Sigmoid colon (tissue), 7 donors: ENCODE measurements around the gene SLC38A8. TPM values are rescaled to one million over a fixed set of nuclear protein-coding genes. Genes with fewer than 3 reads are reported as not detected.

Experiments used
- DNase-seq: peaks from one replicate; pipeline ENCODE4 v3.0.0-alpha.2; 2019
- H3K27ac ChIP-seq, 4 donors: fragments of 200-600 bp; sonication (generic); one replicate each; pipeline ENCODE4 v1.5.1; 2016 to 2019; ENCODE audit warnings: mild to moderate bottlenecking in 1 of 4
- H3K27me3 ChIP-seq, 3 donors: fragments of 200-600 bp; sonication (generic); one replicate each; pipeline ENCODE4 v1.5.1; 2019; ENCODE audit warnings: mild to moderate bottlenecking in 1 of 3
- H3K36me3 ChIP-seq, 4 donors: fragments of 200-600 bp; sonication (generic); one replicate each; pipeline ENCODE4 v1.5.1; 2016 to 2019
- H3K4me1 ChIP-seq, 4 donors: fragments of 200-600 bp; sonication (generic); one replicate each; pipeline ENCODE4 v1.5.1; 2017 to 2019
- H3K4me3 ChIP-seq, 4 donors: fragments of 200-600 bp; sonication (generic); one replicate each; pipeline ENCODE4 v1.5.1; 2017 to 2019; ENCODE audit warnings: mild to moderate bottlenecking in 2 of 4, moderate library complexity in 1 of 4
- H3K9me3 ChIP-seq, 4 donors: fragments of 200-600 bp in 3 of 4; sonication (generic) in 3 of 4; one replicate each; pipeline versions ENCODE4 v1.5.1 to v1.6.1; 2013 to 2019
- CTCF ChIP-seq, 4 experiments: fragments of 450-650 bp in 3 of 4; fragments of 200-600 bp in 1 of 4; IDR thresholded peaks; one replicate each; pipeline ENCODE4 v1.5.1; 2016 to 2019; ENCODE audit warnings: antibody characterized with exemption in 4 of 4, mild to moderate bottlenecking in 3 of 4, moderate library complexity in 2 of 4
- EP300 ChIP-seq, 4 donors: sonication (generic); formaldehyde crosslinking; IDR thresholded peaks; one replicate each; pipeline ENCODE4 v1.6.1; 2017; ENCODE audit warnings: antibody characterized with exemption in 4 of 4
- POLR2A ChIP-seq, 2 donors: fragments of 450-650 bp; IDR thresholded peaks; one replicate each; pipeline ENCODE4 v1.6.1; 2016; ENCODE audit warnings: antibody characterized with exemption in 2 of 2, mild to moderate bottlenecking in 2 of 2, moderate library complexity in 2 of 2
- POLR2AphosphoS5 ChIP-seq, 4 donors: sonication (generic); formaldehyde crosslinking; IDR thresholded peaks; one replicate each; pipeline ENCODE4 v1.6.1; 2017; ENCODE audit warnings: antibody characterized with exemption in 4 of 4
- WGBS, 2 donors: extraction: QIAGEN DNeasy Blood & Tissue Kit; methylation state at CpG; one replicate each; pipeline ENCODE4 v1.1.7; 2013; 5-methylcytosine and 5-hydroxymethylcytosine counted together
- intact Hi-C: fragments of 100-400 bp; cut with DNase I; formaldehyde crosslinking; loops from one replicate; pipeline ENCODE4 v1.15.1; 2023
- polyA plus RNA-seq, 3 donors: library from polyadenylated mRNA; stranded (reverse); fragments of 200-250 nt; gene quantifications; one replicate each; pipeline ENCODE4 v1.2.3, GENCODE V29; 2013
- total RNA-seq, 4 donors: library from RNA; depleted of rRNA; stranded (reverse); fragments of >200 nt; gene quantifications; one replicate each; pipeline ENCODE4 v1.1.0, GENCODE V29; 2016
- donor health status: healthy with polysubstance abuse.
- donor health status: Bipolar disorder and iron deficiency.
- donor health status: healthy.

Gene SLC38A8
- total RNA-seq, result not detected
- polyA plus RNA-seq, result not detected

- peaks cover 0 to 9% (median 0%) of the 10 kb centered on the region in 3 donors for H3K27me3 ChIP-seq
- no peak for DNase-seq
- no peak for TF ChIP-seq CTCF (IDR thresholded peaks at IDR 0.05)
- no peak for TF ChIP-seq EP300 (IDR thresholded peaks at IDR 0.05)
- TF ChIP-seq POLR2AphosphoS5 (IDR thresholded peaks at IDR 0.05), result no peak
- TF ChIP-seq POLR2A (IDR thresholded peaks at IDR 0.05), result no peak
- intact Hi-C loops, result no loop called here
- H3K36me3 ChIP-seq, result no peaks in the 10 kb centered on the region
- H3K27ac ChIP-seq, result no peak within 1 kb of the TSS
- 49 to 63% methylated on average over 9 of the region's 9 CpGs for WGBS, 2 donors
- H3K4me3 ChIP-seq, result no peak within 1 kb of the TSS
- no peaks in the 10 kb centered on the region for H3K4me1 ChIP-seq
- no peaks in the 10 kb centered on the region for H3K9me3 ChIP-seq
These were observed at the start of gene SLC38A8 for GRCh38 chr16:84042308-84042878. Gene SLC38A8, minus strand, starts transcription at chr16:84042795. Its CDS starts 638 bp downstream, at chr16:84042157.

- intact Hi-C loops, result no loop called here
- no peak for DNase-seq
- no peaks in the 10 kb centered on the region for H3K9me3 ChIP-seq
- WGBS, 2 donors, result 86 to 90% methylated on average over 10 of the region's 10 CpGs
- no peak for TF ChIP-seq CTCF (IDR thresholded peaks at IDR 0.05)
- TF ChIP-seq POLR2A (IDR thresholded peaks at IDR 0.05), result no peak
- no peak for TF ChIP-seq POLR2AphosphoS5 (IDR thresholded peaks at IDR 0.05)
- no peaks in the 10 kb centered on the region for H3K4me1 ChIP-seq
- H3K36me3 ChIP-seq, result peaks cover 58 to 100% (median 66%) of the 10 kb centered on the region in 4 donors
- H3K4me3 ChIP-seq, result no peak overlapping the region
- H3K27ac ChIP-seq, result no peak overlapping the region
- H3K27me3 ChIP-seq, result no peaks in the 10 kb centered on the region
These were observed 48.9 kb upstream of the SLC38A8 start for GRCh38 chr16:84091460-84091859.

- no peak overlapping the region for H3K27ac ChIP-seq
- H3K36me3 ChIP-seq, result peaks cover 54 to 97% (median 70%) of the 10 kb centered on the region in 4 donors
- no peak for DNase-seq
- 89 to 93% methylated on average over 9 of the region's 9 CpGs for WGBS, 2 donors
- intact Hi-C loops, result no loop called here
- TF ChIP-seq CTCF (IDR thresholded peaks at IDR 0.05), result no peak
- no peak for TF ChIP-seq POLR2AphosphoS5 (IDR thresholded peaks at IDR 0.05)
- no peak for TF ChIP-seq POLR2A (IDR thresholded peaks at IDR 0.05)
- no peak for TF ChIP-seq EP300 (IDR thresholded peaks at IDR 0.05)
- H3K9me3 ChIP-seq, result no peaks in the 10 kb centered on the region
- no peaks in the 10 kb centered on the region for H3K4me1 ChIP-seq
- no peaks in the 10 kb centered on the region for H3K27me3 ChIP-seq
- no peak overlapping the region for H3K4me3 ChIP-seq
These were observed 47.6 kb upstream of the SLC38A8 start for GRCh38 chr16:84090211-84090610.

GRCh38 chr16:84088695-84089395 lies 46.2 kb upstream of the SLC38A8 start:
- WGBS, 2 donors, result 50% methylated on average over 15 of the region's 15 CpGs
- TF ChIP-seq POLR2A (IDR thresholded peaks at IDR 0.05) (no peak), EP300 (IDR thresholded peaks at IDR 0.05) (no peak), CTCF (IDR thresholded peaks at IDR 0.05) (no peak), POLR2AphosphoS5 (IDR thresholded peaks at IDR 0.05) (no peak)
- intact Hi-C loops, result no loop called here
- Histone ChIP-seq H3K27ac (no peak overlapping the region), H3K9me3 (no peaks in the 10 kb centered on the region), H3K27me3 (no peaks in the 10 kb centered on the region), H3K4me1 (no peaks in the 10 kb centered on the region), H3K36me3 (peaks cover 61 to 96% (median 64%) of the 10 kb centered on the region in 4 donors), H3K4me3 (no peak overlapping the region)
- DNase-seq, result no peak
